K562 (cell line): ENCODE results near the gene USP13.

Experiments used
- ATF3 ChIP-seq, 2 experiments: fragments of 450-650 bp in 1 of 2; sonication (generic) in 1 of 2; formaldehyde crosslinking in 1 of 2; IDR thresholded peaks in 1 of 2; conservative IDR thresholded peaks in 1 of 2; 2 replicates each; pipeline versions ENCODE4 v1.6.1 to v1.8.1; 2016 to 2023; ENCODE audit warnings: mild to moderate bottlenecking in 2 of 2, moderate library complexity in 2 of 2, inconsistent platforms in 1 of 2, missing genetic modification reagents in 1 of 2
- CTCF ChIP-seq, 3 experiments: IDR thresholded peaks in 2 of 3; conservative IDR thresholded peaks in 1 of 3; 2 replicates each; pipeline ENCODE4 v1.5.1; 2011 to 2012; ENCODE audit warnings: low read length in 3 of 3, mild to moderate bottlenecking in 3 of 3, control low read depth in 2 of 3, improper control_type of control experiment in 1 of 3, inconsistent platforms in 1 of 3, low read depth in 1 of 3, mixed read lengths in 1 of 3, moderate library complexity in 1 of 3; ENCODE audit not compliant: insufficient read depth in 2 of 3
- FOXJ2 ChIP-seq: fragments of 200-800 bp; sonication (Bioruptor generic); IDR thresholded peaks from 2 replicates; pipeline ENCODE4 v1.6.1; 2016; ENCODE audit warnings: missing genetic modification characterization, missing compliant biosample characterization
- GATAD2A ChIP-seq: fragments of 450-650 bp; IDR thresholded peaks from 2 replicates; pipeline ENCODE4 v1.6.1; 2017
- MXI1 ChIP-seq: IDR thresholded peaks from 2 replicates; pipeline ENCODE4 v1.6.1; 2011; ENCODE audit warnings: low read depth, mild to moderate bottlenecking, improper control_type of control experiment, low read length
- NR2C2 ChIP-seq, 2 experiments: fragments of 200-800 bp in 1 of 2; sonication (Bioruptor generic) in 1 of 2; sonication (generic) in 1 of 2; formaldehyde crosslinking in 1 of 2; IDR thresholded peaks; 2 replicates each; pipeline versions ENCODE4 v1.6.1 to v1.8.0; 2016 to 2022; ENCODE audit warnings: mild to moderate bottlenecking in 1 of 2, missing compliant biosample characterization in 1 of 2, missing genetic modification characterization in 1 of 2, missing genetic modification reagents in 1 of 2
- POLR2H ChIP-seq: IDR thresholded peaks from 2 replicates; pipeline ENCODE4 v1.6.1; 2016; ENCODE audit warnings: missing genetic modification characterization, low read depth, mild to moderate bottlenecking, control low read depth, missing compliant biosample characterization, moderate library complexity
- SIN3A ChIP-seq, 2 experiments: fragments of 150-350 bp in 1 of 2; IDR thresholded peaks; 2 replicates each; pipeline ENCODE4 v1.6.1; 2011 to 2016; ENCODE audit warnings: borderline replicate concordance in 2 of 2, low read depth in 2 of 2, low read length in 2 of 2, mild to moderate bottlenecking in 2 of 2, moderate library complexity in 2 of 2; ENCODE audit not compliant: control insufficient read depth in 1 of 2
- STAT6 ChIP-seq: sonication (generic); formaldehyde crosslinking; IDR thresholded peaks from 2 replicates; pipeline ENCODE4 v1.8.1; 2023; ENCODE audit warnings: mild to moderate bottlenecking, missing genetic modification reagents
- TCF3 ChIP-seq: sonication (generic); formaldehyde crosslinking; IDR thresholded peaks from 2 replicates; pipeline ENCODE4 v1.4.0; 2020; ENCODE audit warnings: mild to moderate bottlenecking, missing genetic modification reagents
- ZBTB49 ChIP-seq: sonication (generic); formaldehyde crosslinking; IDR thresholded peaks from 2 replicates; pipeline ENCODE4 v1.8.0; 2022; ENCODE audit warnings: missing genetic modification reagents, mild to moderate bottlenecking, borderline replicate concordance
- ZNF274 ChIP-seq: IDR thresholded peaks from 2 replicates; pipeline ENCODE4 v1.6.1; 2011; ENCODE audit warnings: low read depth, mild to moderate bottlenecking, low read length, moderate library complexity, borderline replicate concordance
- TF ChIP-seq, protein P1 (sequence below), 3 experiments: fragments of 200-800 bp in 1 of 3; fragments of 250-450 bp in 1 of 3; fragments of 450-650 bp in 1 of 3; sonication (Bioruptor Pico) in 1 of 3; sonication (Bioruptor generic) in 1 of 3; formaldehyde crosslinking in 1 of 3; IDR thresholded peaks; 2 replicates each; pipeline versions ENCODE4 v1.6.1 to v1.8.0; 2016 to 2022; ENCODE audit warnings: mild to moderate bottlenecking in 2 of 3, missing genetic modification characterization in 2 of 3, missing compliant biosample characterization in 1 of 3, moderate library complexity in 1 of 3
- TF ChIP-seq, protein P2 (sequence below): sonication (generic); formaldehyde crosslinking; IDR thresholded peaks from 2 replicates; pipeline ENCODE4 v1.8.1; 2022; ENCODE audit warnings: missing genetic modification reagents

- TF ChIP-seq STAT6 (no peak), CTCF (IDR thresholded peaks at IDR 0.05 in 2 of 3, conservative IDR thresholded peaks at IDR 0.05 in 1 of 3; ENCODE audit: insufficient read depth in 2 of 3, low read depth in 1 of 3, low read length in 3 of 3) (no peak), SIN3A (IDR thresholded peaks at IDR 0.05; ENCODE audit: borderline replicate concordance in 2 of 2, control insufficient read depth in 1 of 2, low read depth in 2 of 2, low read length in 2 of 2) (no peak), ATF3 (IDR thresholded peaks at IDR 0.05) (no peak), ATF3 (CRISPR knock-in tag; conservative IDR thresholded peaks at IDR 0.05) (no peak), GATAD2A (no peak), NR2C2 (CRISPR knock-in tag; IDR thresholded peaks at IDR 0.05) (no peak), NR2C2 (tag; IDR thresholded peaks at IDR 0.05) (no peak), ZNF274 (no peak), POLR2H (tag) (no peak), TCF3 (CRISPR knock-in tag) (no peak), ZBTB49 (CRISPR knock-in tag) (no peak), MXI1 (no peak), FOXJ2 (tag) (no peak)
- TF ChIP-seq, protein P1, sequence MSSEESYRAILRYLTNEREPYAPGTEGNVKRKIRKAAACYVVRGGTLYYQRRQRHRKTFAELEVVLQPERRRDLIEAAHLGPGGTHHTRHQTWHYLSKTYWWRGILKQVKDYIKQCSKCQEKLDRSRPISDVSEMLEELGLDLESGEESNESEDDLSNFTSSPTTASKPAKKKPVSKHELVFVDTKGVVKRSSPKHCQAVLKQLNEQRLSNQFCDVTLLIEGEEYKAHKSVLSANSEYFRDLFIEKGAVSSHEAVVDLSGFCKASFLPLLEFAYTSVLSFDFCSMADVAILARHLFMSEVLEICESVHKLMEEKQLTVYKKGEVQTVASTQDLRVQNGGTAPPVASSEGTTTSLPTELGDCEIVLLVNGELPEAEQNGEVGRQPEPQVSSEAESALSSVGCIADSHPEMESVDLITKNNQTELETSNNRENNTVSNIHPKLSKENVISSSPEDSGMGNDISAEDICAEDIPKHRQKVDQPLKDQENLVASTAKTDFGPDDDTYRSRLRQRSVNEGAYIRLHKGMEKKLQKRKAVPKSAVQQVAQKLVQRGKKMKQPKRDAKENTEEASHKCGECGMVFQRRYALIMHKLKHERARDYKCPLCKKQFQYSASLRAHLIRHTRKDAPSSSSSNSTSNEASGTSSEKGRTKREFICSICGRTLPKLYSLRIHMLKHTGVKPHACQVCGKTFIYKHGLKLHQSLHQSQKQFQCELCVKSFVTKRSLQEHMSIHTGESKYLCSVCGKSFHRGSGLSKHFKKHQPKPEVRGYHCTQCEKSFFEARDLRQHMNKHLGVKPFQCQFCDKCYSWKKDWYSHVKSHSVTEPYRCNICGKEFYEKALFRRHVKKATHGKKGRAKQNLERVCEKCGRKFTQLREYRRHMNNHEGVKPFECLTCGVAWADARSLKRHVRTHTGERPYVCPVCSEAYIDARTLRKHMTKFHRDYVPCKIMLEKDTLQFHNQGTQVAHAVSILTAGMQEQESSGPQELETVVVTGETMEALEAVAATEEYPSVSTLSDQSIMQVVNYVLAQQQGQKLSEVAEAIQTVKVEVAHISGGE (CRISPR knock-in tag; IDR thresholded peaks at IDR 0.05) = no peak
- TF ChIP-seq, protein P2, sequence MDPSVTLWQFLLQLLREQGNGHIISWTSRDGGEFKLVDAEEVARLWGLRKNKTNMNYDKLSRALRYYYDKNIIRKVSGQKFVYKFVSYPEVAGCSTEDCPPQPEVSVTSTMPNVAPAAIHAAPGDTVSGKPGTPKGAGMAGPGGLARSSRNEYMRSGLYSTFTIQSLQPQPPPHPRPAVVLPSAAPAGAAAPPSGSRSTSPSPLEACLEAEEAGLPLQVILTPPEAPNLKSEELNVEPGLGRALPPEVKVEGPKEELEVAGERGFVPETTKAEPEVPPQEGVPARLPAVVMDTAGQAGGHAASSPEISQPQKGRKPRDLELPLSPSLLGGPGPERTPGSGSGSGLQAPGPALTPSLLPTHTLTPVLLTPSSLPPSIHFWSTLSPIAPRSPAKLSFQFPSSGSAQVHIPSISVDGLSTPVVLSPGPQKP (CRISPR knock-in tag) = no peak
Measured at GRCh38 chr3:179672918-179673317, 20.1 kb downstream of the USP13 start.
